Ecto neural progenitor cell (in vitro differentiated cells): ENCODE data around the gene DOCK10.

Experiments
- DNase-seq: peaks from one replicate; pipeline ENCODE4 v3.0.0-alpha.2; 2018; ENCODE audit warnings: low spot score

DOCK10 gene

DNA sequence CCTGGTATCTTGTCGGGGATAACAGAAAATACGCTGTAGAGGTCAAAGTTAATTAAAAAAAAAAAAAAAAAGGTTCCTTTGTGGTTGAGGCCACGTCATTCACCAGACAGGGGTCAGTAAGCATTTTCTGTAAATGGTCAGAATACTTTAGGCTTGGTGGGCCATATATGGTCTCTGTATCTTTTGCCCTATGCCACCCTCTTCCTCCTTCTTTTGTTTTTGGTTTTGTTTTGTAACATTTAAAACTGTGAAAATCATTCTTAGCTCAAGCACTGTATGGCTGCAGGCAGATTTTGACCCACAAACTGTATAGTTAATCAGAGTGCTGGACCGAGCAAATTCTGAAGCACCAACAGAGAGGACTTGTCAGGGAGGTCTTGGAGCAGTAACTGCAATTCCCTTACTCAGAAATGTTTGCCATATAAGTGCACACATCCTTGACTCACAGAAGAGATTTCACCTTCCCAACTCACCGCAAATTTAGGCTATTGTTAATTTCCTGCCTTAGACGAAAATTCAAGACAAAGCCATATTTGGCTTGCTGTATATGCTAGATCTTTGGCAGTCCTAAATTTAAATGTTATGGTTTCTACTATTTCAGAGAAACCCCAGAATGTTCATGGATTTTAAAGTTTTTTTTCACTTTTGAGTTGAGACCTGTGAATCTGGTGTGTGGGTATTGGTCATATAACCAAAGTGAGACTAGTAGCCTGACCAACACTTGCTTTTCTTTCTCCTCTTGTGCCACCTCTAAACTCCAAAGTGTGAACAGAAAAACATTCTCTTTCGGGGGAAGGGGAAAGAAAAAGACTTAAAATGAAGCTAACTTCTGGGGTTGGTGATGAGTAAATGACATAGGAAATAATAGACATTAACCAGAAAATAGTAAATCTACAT lies 65.4 kb downstream of the DOCK10 start:
- DNase-seq, result no peak

DNA sequence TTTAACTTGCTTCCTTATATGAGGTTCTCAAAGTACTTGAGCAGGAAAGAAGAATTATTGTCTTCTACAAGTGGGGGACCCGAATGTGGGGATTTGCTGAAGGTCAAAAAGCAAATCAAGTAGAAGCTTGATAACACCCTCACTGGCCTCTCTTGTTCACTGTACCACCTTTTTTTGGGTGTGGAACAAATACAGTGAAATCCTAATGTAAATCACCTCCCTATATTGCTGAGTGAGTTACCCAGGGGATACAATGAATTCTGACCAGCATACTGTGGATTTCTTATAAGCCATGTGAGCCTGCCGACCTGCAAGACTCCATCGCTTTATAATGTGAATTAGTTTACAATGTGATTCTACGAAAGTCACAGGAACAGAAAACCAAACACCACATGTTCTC lies 66.5 kb downstream of the DOCK10 start:
- DNase-seq, result no peak

DNA sequence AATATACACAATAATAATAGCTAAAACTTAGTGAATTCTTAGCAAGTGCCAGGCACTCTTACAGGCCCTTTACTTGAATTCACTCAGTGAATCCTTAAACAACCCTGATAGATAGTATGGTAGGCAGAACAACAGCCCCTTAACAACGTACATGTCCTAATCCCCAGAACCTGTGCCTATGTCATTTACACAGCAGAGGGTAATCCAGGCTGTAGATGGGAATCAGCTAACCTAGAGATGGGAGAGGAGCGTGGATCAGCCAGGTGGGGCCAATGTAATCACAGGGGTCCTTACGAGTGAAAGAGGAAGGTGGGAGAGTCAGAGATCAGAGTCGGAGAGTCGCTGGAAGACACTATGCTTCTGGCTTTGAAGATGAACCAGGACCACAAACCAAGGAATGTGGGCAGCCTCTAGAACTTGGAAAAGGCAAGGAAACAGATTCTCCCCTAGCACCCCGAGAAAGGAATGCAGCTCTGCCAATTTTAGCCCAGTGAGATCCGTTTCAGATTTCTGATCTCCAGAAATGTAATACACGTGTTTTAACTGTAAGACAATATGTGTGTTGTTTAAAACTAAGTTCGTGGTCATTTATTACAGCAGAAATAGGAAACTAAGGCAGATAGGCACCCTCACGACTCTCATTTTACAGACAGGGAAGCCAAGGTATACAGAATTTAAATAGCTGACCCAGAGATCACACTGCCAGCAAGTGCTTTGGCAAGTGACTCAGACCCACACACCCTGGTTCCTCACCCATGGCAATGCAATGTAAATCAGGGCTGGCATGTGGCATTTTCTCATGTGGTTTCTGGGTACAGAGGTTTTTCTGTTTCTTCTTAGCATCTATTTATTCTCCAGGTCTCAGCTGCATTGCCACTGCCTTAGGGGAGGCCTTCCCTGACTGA lies 68.9 kb downstream of the DOCK10 start:
- no peak for DNase-seq

DNA sequence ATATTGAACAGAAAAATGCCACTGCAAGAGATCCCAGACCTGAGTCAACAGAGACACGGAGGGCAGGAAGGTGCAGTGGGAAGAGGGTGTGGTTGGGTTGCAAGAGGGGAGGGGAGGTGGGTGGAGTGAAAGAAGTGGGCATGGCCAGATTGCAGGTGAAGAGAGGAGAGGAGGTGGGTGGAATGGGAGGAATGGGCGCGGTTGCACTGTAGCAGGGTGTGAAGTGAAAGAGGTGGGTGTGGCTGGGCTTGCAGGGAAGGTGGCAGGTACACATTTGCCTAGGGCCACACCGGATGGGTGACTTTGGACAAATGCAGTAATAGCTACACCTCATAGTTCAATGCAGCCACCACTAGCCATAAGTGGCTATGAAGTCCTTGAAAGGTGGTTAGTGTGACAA lies 71.1 kb downstream of the DOCK10 start:
- DNase-seq, result no peak

DNA sequence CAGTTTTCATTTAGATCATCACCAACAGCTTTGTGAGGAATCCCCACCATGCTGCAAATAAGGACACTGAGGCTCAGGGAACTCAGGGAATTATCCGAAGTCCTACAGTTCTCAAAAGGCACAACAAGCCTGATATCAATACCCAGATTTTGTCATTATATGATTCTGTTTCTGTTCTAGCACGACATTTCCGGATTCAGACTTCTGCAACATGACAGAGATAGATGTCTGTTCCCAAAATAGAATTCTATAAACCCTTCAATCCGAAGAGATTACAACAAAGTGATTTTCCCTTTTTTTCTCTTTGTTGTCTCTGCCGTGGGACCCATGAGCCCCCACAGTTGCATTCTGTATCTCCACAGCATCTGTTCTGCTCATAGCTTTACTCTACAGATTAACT lies 72.0 kb downstream of the DOCK10 start:
- DNase-seq, result no peak

DNA sequence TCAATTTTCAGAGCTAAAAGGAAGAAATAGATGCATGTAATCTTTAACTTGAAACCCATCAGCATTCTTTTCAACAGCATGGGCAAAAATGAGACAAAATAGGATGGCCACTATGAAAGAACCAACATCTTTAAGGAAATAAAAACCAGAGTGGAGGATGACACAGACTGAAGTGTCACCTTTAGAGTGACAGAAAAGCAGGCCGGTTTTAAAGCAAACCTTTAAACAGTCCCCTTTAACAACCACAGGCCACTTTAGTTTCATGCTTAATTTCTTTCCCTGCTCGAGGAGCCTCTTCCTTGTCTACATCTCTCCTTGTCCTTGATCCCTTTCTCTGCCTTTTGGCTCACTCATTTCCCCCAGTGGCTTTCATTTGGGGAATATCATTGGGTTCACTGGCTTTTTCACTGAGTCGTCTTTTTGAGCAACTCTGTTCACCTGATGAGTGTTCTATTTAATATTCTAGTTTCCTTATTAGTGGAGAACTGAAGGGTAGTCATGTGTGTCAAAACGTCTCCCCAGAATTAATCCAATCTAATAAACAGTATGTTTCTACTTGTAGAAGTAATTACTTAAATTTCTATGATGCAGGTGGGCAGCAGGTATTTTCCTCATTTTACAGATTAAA lies 72.5 kb downstream of the DOCK10 start:
- DNase-seq, result no peak

DNA sequence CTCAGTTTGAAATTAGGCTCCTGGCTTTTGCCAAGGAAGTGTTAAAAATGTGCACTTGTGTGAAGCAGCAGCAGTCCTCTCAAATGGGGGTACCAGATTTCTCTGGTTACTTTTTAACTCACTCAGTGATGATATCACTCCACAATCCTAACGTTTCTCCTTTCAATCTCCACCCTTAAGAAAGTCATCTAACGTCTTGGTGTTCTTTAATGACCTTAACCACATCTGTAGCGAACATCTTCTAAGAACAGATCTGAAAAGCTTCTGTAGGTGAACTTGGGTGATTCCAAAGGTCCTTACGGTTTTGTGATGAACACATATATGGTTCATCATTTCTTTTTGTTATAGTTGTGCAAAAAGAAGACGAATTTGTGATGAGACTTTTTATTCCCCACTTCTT lies 73.2 kb downstream of the DOCK10 start:
- DNase-seq, result no peak

DNA sequence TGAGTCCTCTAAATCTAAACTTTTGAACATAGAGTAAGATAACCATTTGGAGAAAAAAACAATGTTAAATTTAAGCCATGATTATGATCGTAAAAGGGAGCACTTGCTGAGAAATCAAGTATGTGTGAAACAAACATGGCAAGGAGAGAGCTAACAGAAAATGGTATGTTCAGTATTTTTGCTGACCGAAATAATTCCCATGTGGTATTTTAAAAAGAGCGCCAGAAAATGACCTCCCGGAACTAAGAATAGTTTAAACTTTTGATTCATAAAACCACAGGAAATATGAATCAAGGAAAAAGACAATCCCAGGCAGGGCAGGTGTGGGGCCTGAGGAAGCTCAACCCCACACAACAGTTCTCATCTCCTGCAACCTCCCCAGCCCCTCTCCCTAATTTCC lies 74.2 kb downstream of the DOCK10 start:
- no peak for DNase-seq

DNA sequence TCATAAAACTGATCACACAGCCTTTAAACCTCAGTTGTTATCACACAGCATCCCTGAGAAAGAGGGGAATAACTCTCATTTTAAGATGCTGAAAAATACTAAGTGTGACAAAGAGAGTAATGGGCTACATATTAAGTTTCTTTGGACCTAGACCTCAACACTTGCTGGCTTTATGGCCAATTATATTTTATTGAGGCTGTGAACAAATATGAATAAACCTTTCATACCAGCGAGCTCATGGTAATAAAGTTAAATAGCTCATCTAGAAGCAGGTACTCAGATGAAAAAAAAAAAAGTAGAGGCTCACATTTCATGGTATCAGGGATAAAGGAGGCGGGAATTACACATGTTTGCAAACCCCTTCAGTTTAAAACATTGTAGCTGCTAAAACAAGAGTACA lies 75.7 kb downstream of the DOCK10 start:
- no peak for DNase-seq

DNA sequence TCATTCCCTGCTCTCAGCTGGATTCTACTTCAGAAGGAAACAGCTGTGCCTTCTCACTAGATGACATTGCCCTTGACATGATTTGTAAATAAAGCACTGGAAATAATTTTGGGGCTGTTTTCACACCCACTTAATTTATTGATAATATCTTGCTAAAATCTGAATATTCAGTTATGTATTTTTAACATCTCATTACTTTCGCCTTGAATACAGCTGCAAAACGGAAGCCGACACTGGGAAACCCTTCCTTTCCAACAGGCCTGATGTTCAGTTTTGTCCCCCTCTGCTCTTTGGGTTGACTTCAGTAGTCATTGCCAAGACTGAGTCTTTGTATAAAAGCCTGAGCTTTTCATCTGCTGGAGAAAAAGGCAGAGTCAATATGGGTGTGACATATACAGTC lies 82.7 kb downstream of the DOCK10 start:
- no peak for DNase-seq

DNA sequence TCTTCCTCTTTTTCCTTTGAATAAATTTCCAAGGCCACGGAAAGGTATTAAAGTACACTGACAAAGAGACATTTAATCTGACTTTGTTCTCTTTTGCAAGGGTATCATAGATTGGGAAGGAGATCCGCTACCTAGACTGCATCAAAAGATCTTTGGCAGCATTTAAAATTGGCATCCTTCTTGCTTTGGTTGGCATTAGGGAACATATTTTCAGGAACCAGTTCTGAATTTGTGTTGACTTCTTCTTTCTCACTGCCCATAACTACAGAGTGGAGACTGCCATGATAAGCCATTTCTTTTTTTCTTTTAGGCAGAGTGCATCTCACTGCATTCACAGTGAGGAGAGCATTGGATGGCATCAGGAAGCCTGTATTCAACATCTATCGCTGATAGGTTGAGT lies 83.4 kb downstream of the DOCK10 start:
- no peak for DNase-seq

DNA sequence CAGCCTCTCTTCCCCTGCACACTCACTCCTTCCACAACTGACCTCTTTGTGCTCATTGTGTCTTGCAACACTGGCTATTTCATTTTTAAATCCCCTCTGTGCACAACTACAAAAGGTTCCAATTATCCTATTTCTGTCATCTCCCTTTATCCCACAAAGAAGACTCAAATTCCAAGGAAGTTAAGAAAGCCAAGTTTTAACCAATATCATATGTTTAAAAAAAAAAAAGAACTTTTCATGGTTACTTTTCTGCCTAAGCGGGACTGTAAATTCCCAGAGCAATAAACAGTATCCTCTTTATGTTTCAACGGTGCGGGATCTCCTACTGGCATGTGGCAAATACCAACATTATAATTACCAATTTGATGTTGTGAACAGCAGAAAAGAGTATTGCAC lies 83.8 kb downstream of the DOCK10 start:
- no peak for DNase-seq

DNA sequence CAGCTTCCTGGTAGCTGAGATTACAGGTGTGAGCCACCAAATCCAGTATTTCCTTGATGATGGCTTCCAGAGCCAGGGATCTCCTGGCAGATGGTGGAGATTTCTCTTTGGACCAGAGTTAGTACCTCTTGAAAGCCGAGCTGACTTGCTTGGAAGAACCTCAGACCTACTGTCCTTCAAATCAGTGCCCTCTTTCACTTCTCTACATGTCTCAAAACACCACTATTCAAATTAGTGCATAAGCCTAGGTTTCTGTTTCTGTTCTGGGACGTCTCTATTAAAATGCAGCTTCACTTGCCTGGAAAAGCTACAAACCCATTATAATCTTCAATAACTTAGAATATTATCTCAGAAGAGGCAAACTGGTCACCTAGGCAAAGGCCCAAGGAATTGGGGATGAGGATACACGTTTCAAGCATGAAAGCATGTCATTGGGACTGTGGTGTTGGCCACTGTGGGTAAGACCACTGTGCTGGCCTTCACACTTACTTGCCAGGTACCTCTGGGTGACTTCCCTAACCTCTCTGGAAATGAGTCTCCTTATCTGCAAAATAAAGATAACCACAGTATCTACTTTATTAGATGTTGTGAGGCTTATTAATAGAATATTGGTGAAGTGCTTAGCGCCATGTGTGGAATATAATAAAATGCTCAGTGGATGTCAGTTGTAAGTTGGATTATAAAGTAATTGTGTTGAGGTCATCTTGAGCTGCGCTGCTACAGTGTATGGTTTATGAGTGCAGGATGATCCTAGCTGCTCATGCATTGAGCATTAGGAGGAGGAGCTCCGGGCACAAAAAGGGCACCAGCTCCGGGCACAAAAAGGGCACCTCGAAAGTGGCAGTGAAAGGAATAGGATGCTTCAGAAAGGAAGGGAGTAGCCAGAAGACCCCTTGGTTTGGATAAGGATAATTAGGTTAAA lies 84.5 kb downstream of the DOCK10 start:
- no peak for DNase-seq

DNA sequence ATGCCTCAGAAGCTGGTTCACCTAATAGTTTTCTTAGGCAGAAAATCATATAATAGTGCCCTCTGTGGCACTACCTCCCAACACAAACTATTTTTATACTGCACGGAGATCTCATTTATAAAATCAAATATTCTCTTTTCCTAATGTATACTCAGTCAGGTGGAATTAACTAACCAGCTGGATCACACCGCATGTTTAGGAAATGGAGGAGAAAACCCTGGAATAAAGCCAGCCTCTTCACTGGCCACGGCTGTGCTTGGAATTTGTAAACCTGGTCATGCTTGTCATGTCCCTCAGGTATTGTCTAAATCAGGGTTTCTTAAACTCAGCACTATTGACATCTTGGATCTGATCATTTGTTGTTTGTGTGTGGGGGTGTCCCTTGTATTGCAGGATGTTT lies 85.6 kb downstream of the DOCK10 start:
- DNase-seq, result no peak

DNA sequence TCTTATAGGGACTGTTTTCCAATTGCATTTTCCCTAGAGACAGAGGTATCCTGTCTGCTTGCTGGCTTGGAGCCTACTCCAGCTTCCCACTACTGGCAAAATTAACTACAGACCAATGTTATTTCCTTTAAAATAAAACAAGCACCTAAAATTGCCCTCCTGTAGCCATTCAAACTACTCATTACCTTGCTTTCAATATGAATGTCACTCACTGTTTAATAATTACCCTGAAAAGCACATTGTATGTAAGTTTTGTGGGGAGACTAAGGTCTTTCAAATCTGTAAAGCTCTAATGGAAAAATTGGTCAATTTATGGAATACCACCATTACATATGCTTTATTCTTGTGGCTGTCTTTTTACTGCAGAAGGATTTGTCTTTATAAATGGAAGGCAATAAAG lies 87.3 kb downstream of the DOCK10 start:
- DNase-seq, result no peak

DNA sequence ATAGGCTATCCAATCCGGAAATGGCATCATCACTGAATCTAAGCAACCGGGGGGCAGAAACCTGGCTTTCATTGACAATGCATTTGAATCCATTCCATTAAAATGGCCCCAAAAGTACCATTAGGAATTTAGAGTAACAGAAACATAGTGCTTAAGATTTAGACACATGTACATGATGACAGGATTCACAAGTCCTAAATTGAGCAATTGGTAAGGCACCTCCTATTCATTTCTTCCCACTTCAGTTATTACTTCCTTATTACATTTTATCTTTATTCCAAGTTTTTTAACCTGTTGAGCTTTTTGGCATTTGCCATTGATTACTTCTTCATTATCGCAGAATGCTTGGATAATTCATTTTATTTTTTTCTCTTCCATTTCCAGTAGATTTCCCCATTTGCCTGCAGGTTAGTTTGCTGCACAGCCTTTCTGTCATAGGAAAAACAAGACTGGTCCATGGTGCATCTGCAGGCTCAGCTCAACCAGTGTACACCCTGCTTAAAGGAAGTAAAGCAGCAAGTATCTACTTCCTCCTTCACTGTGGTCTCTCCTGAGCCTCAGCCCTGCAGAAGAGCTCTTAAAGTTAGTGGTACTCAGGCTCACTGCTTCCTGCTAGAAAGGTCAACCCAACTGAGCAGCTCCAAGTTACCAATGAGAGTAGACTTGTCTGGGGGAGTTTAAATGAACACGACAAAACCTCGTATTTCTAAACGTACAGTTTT lies 89.2 kb downstream of the DOCK10 start:
- no peak for DNase-seq

DNA sequence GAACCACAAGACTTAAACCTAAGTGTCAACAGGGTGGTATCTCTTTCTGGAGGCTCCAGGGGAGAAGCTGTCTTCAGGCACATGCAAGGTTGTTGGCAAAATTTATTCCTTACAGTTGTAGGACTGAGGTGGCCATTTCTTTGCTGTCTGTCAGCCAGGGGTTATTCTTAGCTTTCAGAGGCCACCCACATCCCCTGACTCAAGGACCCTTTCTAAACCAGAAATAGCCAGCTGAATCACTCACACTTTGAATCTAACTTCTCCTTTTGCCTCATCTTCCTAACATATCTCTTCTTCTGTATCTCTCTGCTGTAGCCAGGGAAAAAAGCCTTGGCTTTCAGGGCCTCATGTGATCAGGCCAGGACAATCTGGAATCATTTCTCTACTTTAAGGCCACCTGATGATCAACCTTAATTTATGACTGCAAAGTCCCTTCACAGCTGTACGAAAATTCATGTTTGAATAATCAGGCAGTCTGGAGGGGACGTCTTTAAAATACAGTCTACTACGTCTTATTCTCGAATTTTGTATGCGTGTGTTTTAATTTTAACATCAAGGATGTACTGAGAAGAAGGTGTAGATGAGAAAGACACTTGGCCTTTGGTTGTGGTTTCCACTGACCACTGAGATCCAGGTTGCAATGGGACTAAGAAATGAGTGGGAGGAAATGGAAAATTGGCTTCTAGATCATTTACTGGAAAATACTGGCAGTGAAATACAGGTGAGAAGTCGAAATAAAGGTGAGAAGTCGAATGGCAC lies 90.4 kb downstream of the DOCK10 start:
- DNase-seq, result no peak

DNA sequence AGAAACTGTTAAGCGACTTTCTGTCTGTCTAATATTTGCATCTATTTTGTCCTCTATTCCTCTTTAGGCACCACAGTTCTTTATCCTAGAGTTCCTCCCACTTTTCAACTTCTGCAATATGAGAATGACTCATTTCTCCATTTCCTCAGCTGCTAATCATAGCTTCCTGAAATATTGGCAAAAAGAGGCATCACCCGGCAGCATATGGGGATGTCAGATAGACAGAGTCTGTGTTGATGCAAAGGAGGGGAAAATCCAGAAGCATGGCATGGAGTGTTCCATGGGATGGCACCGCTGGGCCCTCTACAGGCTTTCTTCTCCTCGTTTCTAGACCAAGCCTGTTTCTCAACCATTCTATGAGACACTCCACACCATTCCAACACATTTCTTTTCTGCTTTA lies 93.4 kb downstream of the DOCK10 start:
- no peak for DNase-seq

DNA sequence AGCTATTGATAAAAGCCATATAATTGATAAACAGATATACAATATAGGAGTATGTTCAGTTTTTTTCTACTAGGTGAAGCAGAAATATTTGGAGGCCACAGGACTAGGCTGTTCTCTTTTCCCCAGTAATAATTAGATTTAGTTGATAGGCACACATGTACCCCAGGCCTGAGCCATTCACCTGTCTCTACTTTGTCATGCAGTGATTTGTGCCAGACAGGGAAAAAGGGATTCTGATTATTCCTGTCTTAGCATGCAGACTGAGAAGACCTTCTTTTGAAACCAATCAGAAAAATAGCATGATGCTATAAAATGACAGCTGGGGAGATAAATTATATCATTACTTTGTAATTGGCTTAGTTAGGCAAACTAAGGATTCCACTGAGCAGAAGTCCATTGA lies 94.3 kb downstream of the DOCK10 start:
- DNase-seq, result no peak

DNA sequence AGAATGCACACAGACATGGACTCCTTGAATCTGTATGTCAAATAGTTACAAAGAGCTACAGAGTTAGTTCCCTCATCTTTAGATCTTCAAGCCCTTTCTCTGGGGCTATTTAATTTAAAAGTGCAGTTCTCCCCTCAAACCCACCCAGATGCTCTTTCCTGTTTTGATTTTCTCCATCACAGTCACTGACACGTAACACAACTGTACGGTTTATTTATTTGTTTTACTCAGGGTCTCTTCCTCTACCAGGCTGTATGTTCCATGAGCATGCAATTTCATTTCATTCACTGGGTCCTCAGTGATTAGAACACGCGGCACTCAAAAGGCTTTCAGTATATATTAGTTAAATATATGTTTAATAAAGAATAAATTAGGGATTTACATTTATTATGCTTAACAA lies 94.7 kb downstream of the DOCK10 start:
- DNase-seq, result no peak
